Measurements from ENCODE around the gene NTM. TPM values are rescaled to one million over a fixed set of nuclear protein-coding genes. Genes with fewer than 3 reads are reported as not detected.

The NTM gene
- total and polyA plus RNA-seq, 2 donors (not counting 3 experiments of a cell fraction or from before 2014, with no cell fraction given) = 1.00 to 1.1 TPM

- no TSS peak for BruUV-seq (replicated peaks)
- no peak for TF ChIP-seq MAX (IDR thresholded peaks at IDR 0.05; ENCODE audit: insufficient read depth, insufficient read length)
- no peak for TF ChIP-seq FOS (IDR thresholded peaks at IDR 0.05; ENCODE audit: borderline replicate concordance, insufficient read depth, low read length)
- TF ChIP-seq EZH2 (IDR thresholded peaks at IDR 0.05; ENCODE audit: borderline replicate concordance, low read depth, low read length, severe bottlenecking) = no peak
- no peak for TF ChIP-seq MYC (IDR thresholded peaks at IDR 0.05; ENCODE audit: low read depth, low read length)
- TF ChIP-seq CTCF (IDR thresholded peaks at IDR 0.05; ENCODE audit: extremely low read depth in 1 of 2, insufficient read depth in 1 of 2, low read depth in 1 of 2, low read length in 2 of 2) = no peak
- TF ChIP-seq POLR2A (IDR thresholded peaks at IDR 0.05; ENCODE audit: low read depth, low read length) = no peak
- TF ChIP-seq JUN (IDR thresholded peaks at IDR 0.05; ENCODE audit: borderline replicate concordance, insufficient read depth, insufficient read length, low read depth) = no peak
- no peak for TF ChIP-seq GATA2 (IDR thresholded peaks at IDR 0.05; ENCODE audit: insufficient read depth, insufficient read length, low read depth, low read length)
- TF ChIP-seq POLR2AphosphoS5 (IDR thresholded peaks at IDR 0.05; ENCODE audit: insufficient read depth, low read depth, low read length) = no peak
- DNase-seq (ENCODE audit: low read depth, low spot score) = no peak
- Histone ChIP-seq H3K27ac (ENCODE audit: insufficient read depth, low read depth, low read length) (no peak overlapping the region), H3K9me1 (replicated peaks; ENCODE audit: control insufficient read depth, extremely low read depth, insufficient read depth, low read length) (no peaks in the 10 kb centered on the region), H3K36me3 (ENCODE audit: control insufficient read depth in 2 of 2, extremely low read depth in 1 of 2, insufficient read depth in 2 of 2, low read length in 2 of 2) (no peaks in the 10 kb centered on the region), H3K4me3 (replicated peaks in 1 of 3; ENCODE audit: insufficient read depth in 1 of 3, low read depth in 1 of 3, low read length in 3 of 3) (no peak overlapping the region), H4K20me1 (replicated peaks; ENCODE audit: control insufficient read depth, extremely low read depth, insufficient read depth, low read length) (no peaks in the 10 kb centered on the region), H3K9ac (replicated peaks; ENCODE audit: extremely low read depth, insufficient read depth, low read length) (no peak overlapping the region), H3K4me2 (ENCODE audit: insufficient read depth, low read length) (no peak overlapping the region), H3K79me2 (ENCODE audit: control insufficient read depth, insufficient read depth, low read length) (no peaks in the 10 kb centered on the region), H3K4me1 (ENCODE audit: control insufficient read depth, extremely low read depth, insufficient read depth, low read length) (no peaks in the 10 kb centered on the region), H3K27me3 (ENCODE audit: control insufficient read depth in 2 of 2, insufficient read depth in 2 of 2, low read length in 2 of 2) (no peaks in the 10 kb centered on the region), H2AFZ (ENCODE audit: low read depth, low read length) (no peak overlapping the region), H3K9me3 (replicated peaks; ENCODE audit: control insufficient read depth, insufficient read depth, low read length) (no peaks in the 10 kb centered on the region)
- ChIA-PET CTCF (no interaction called here), POLR2A (no interaction called here)
- intact Hi-C loops (cut with micrococcal nuclease) = no loop called here
- FAIRE-seq = no peak
- dilution Hi-C loops (cut with MboI; ENCODE audit: extremely low pct_ligation_motif_present, low sequenced_read_pairs) = no loop called here
Observed at GRCh38 chr11:131965504-131965903, 595.1 kb downstream of the NTM start.

All from endothelial cell of umbilical vein (primary cell).